T-helper 2 cell treated with Interferon-gamma antibody and Interleukin-4, amounts not matched to agents 5 μg/mL and 100 μg/mL, for 36 hours (primary cell): ENCODE data around the gene ZNF45.
"Not testable (repeated sequence)": the region's sequence is repeated elsewhere in the genome, so short reads cannot be mapped to it uniquely, and the experiment has no call there.

Source experiments
- DNase-seq: peaks from one replicate; pipeline ENCODE4 v3.0.0; 2021; ENCODE audit warnings: low spot score
- H3K27ac Mint-ChIP-seq: one replicate; pipeline ENCODE4 v1.8.0; 2021; ENCODE audit warnings: mild to moderate bottlenecking, mixed read lengths
- H3K27me3 Mint-ChIP-seq: one replicate; pipeline ENCODE4 v1.8.0; 2021; ENCODE audit warnings: low read depth, mixed read lengths
- H3K36me3 Mint-ChIP-seq: one replicate; pipeline ENCODE4 v1.8.0; 2021; ENCODE audit warnings: low read depth, mixed read lengths
- H3K4me1 Mint-ChIP-seq: one replicate; pipeline ENCODE4 v1.8.0; 2021; ENCODE audit warnings: low read depth, mixed read lengths
- H3K4me3 Mint-ChIP-seq: one replicate; pipeline ENCODE4 v1.8.0; 2022; ENCODE audit warnings: mild to moderate bottlenecking, moderate library complexity, mixed read lengths
- H3K9me3 Mint-ChIP-seq: one replicate; pipeline ENCODE4 v1.8.0; 2021; ENCODE audit warnings: mixed read lengths

The ZNF45 gene

GRCh38 chr19:43901395-43902390, 33.4 kb downstream of the ZNF45 start:
- DNase-seq, result peak; percentile 56
- Mint-ChIP-seq H3K27ac (peak overlapping the region; percentile 63), H3K27me3 (no peaks in the 10 kb centered on the region), H3K36me3 (peaks cover 11% of the 10 kb centered on the region), H3K9me3 (peaks cover 76% of the 10 kb centered on the region), H3K4me1 (peaks cover 11% of the 10 kb centered on the region), H3K4me3 (peak overlapping the region; percentile 87)

GRCh38 chr19:43895727-43896308, 39.3 kb downstream of the ZNF45 start:
- Mint-ChIP-seq H3K36me3 (peaks cover 3% of the 10 kb centered on the region), H3K4me1 (no peaks in the 10 kb centered on the region), H3K9me3 (peaks cover 62% of the 10 kb centered on the region), H3K4me3 (no peak overlapping the region), H3K27me3 (no peaks in the 10 kb centered on the region), H3K27ac (no peak overlapping the region)
- no peak for DNase-seq

GRCh38 chr19:43883864-43884263, 51.2 kb downstream of the ZNF45 start, which contains the start of gene ZNF404:
Gene ZNF404 (minus strand): TSS chr19:43883964.
- H3K9me3 Mint-ChIP-seq, result peaks cover 70% of the 10 kb centered on the region
- no peaks in the 10 kb centered on the region for H3K36me3 Mint-ChIP-seq
- no peaks in the 10 kb centered on the region for H3K27me3 Mint-ChIP-seq
- no peaks in the 10 kb centered on the region for H3K4me1 Mint-ChIP-seq
- H3K27ac Mint-ChIP-seq, result no peak within 1 kb of the TSS
- H3K4me3 Mint-ChIP-seq, result no peak within 1 kb of the TSS
- DNase-seq, result no peak

GRCh38 chr19:43880483-43880882, 54.6 kb downstream of the ZNF45 start:
- no peak overlapping the region for H3K27ac Mint-ChIP-seq
- H3K4me3 Mint-ChIP-seq, result no peak overlapping the region
- no peak for DNase-seq
- H3K4me1 Mint-ChIP-seq, result no peaks in the 10 kb centered on the region
- H3K36me3 Mint-ChIP-seq, result no peaks in the 10 kb centered on the region
- no peaks in the 10 kb centered on the region for H3K27me3 Mint-ChIP-seq
- H3K9me3 Mint-ChIP-seq, result peaks cover 69% of the 10 kb centered on the region

- H3K9me3 Mint-ChIP-seq, result peaks cover 74% of the 10 kb centered on the region
- no peak overlapping the region for H3K27ac Mint-ChIP-seq
- no peak for DNase-seq
- no peaks in the 10 kb centered on the region for H3K4me1 Mint-ChIP-seq
- no peak overlapping the region for H3K4me3 Mint-ChIP-seq
- H3K27me3 Mint-ChIP-seq, result no peaks in the 10 kb centered on the region
- H3K36me3 Mint-ChIP-seq, result no peaks in the 10 kb centered on the region
These were observed 62.3 kb downstream of the ZNF45 start for GRCh38 chr19:43872547-43873336.

- H3K4me3 Mint-ChIP-seq, H3K27ac Mint-ChIP-seq, H3K4me1 Mint-ChIP-seq, H3K27me3 Mint-ChIP-seq, H3K36me3 Mint-ChIP-seq, DNase-seq: not testable (repeated sequence)
- peaks cover 50% of the 10 kb centered on the region for H3K9me3 Mint-ChIP-seq
These were observed 68.2 kb downstream of the ZNF45 start for GRCh38 chr19:43866923-43867322.
